Hepatocyte (in vitro differentiated cells): Measurements from ENCODE around the gene AFTPH. TPM values are rescaled to one million over a fixed set of nuclear protein-coding genes. Genes with fewer than 3 reads are reported as not detected.

Experiments used
- DNase-seq: peaks from one replicate; pipeline ENCODE4 v3.0.0-alpha.2; 2016; ENCODE audit warnings: low spot score
- H2AFZ ChIP-seq: fragments of 200-600 bp; sonication (generic); 2 replicates; pipeline ENCODE4 v1.6.0; 2016; ENCODE audit warnings: antibody characterized with exemption, mild to moderate bottlenecking
- H3K27ac ChIP-seq: fragments of 200-600 bp; sonication (generic); 2 replicates; pipeline ENCODE4 v1.5.1; 2016; ENCODE audit warnings: mild to moderate bottlenecking
- H3K27me3 ChIP-seq: fragments of 200-600 bp; sonication (generic); 2 replicates; pipeline ENCODE4 v1.6.1; 2016
- H3K36me3 ChIP-seq: fragments of 200-600 bp; sonication (generic); replicated peaks from 2 replicates; pipeline ENCODE4 v1.5.1; 2016; ENCODE audit warnings: low read depth; ENCODE audit not compliant: insufficient read depth
- H3K4me1 ChIP-seq: fragments of 200-600 bp; sonication (generic); 2 replicates; pipeline ENCODE4 v1.5.1; 2016; ENCODE audit warnings: mild to moderate bottlenecking, moderate library complexity; ENCODE audit not compliant: insufficient read depth
- H3K4me2 ChIP-seq: fragments of 200-600 bp; sonication (generic); 2 replicates; pipeline ENCODE4 v1.6.0; 2016
- H3K4me3 ChIP-seq: fragments of 200-600 bp; sonication (generic); 2 replicates; pipeline ENCODE4 v1.5.1; 2016; ENCODE audit warnings: mild to moderate bottlenecking
- H3K79me2 ChIP-seq: fragments of 200-600 bp; sonication (generic); 2 replicates; pipeline ENCODE4 v1.6.0; 2017; ENCODE audit warnings: mild to moderate bottlenecking
- H3K9me2 ChIP-seq: fragments of 200-600 bp; sonication (generic); replicated peaks from 2 replicates; pipeline ENCODE4 v1.6.0; 2017; ENCODE audit warnings: mild to moderate bottlenecking; ENCODE audit not compliant: insufficient read depth
- H3K9me3 ChIP-seq: fragments of 200-600 bp; sonication (generic); 2 replicates; pipeline ENCODE4 v1.5.1; 2016; ENCODE audit warnings: low read depth, mild to moderate bottlenecking
- H4K20me1 ChIP-seq: fragments of 200-600 bp; sonication (generic); 2 replicates; pipeline ENCODE4 v1.6.0; 2016; ENCODE audit warnings: mild to moderate bottlenecking; ENCODE audit not compliant: insufficient read depth, poor library complexity, severe bottlenecking
- CTCF ChIP-seq: fragments of 200-600 bp; sonication (generic); IDR thresholded peaks from 2 replicates; pipeline ENCODE4 v1.5.1; 2016; ENCODE audit warnings: antibody characterized with exemption, mild to moderate bottlenecking; ENCODE audit not compliant: poor library complexity
- EZH2 ChIP-seq: fragments of 200-600 bp; sonication (generic); IDR thresholded peaks from 2 replicates; pipeline ENCODE4 v1.6.1; 2016; ENCODE audit warnings: antibody characterized with exemption, mild to moderate bottlenecking, borderline replicate concordance
- EZH2phosphoT487 ChIP-seq: fragments of 200-600 bp; sonication (generic); IDR thresholded peaks from one replicate; pipeline ENCODE4 v1.6.1; 2018; ENCODE audit warnings: antibody characterized with exemption, mild to moderate bottlenecking, low read depth, moderate library complexity; ENCODE audit not compliant: unreplicated experiment, severe bottlenecking
- WGBS: methylation state at CpG from one replicate; pipeline ENCODE4 v1.1.6; 2016; ENCODE audit warnings: low lambda C conversion rate; ENCODE audit errors: missing lambda C conversion rate; 5-methylcytosine and 5-hydroxymethylcytosine counted together
- polyA plus RNA-seq: library from polyadenylated mRNA; unstranded; fragments of >200 nt; fragmentation: Nextera tagmentation; extraction: Ambion mirVana; gene quantifications from 2 replicates; pipeline ENCODE4 v1.2.1, GENCODE V29; 2016
- total RNA-seq: library from RNA; depleted of rRNA; stranded (reverse); fragments of >200 nt; gene quantifications from 2 replicates; pipeline ENCODE4 v1.2.3, GENCODE V29; 2014

AFTPH gene
- total and polyA plus RNA-seq, 2 experiments from 2014 or later = 11.8 to 50.9 TPM

- H3K27ac ChIP-seq = no peak overlapping the region
- H3K9me2 ChIP-seq = no peaks in the 10 kb centered on the region
- no peak overlapping the region for H3K4me2 ChIP-seq
- 79% methylated on average over 5 of the region's 5 CpGs for WGBS
- no peak for DNase-seq
- TF ChIP-seq CTCF = no peak
- no peak for TF ChIP-seq EZH2
- TF ChIP-seq EZH2phosphoT487 = no peak
- H3K79me2 ChIP-seq = no peaks in the 10 kb centered on the region
- no peaks in the 10 kb centered on the region for H4K20me1 ChIP-seq
- no peaks in the 10 kb centered on the region for H3K36me3 ChIP-seq
- H2AFZ ChIP-seq = no peak overlapping the region
- no peak overlapping the region for H3K4me3 ChIP-seq
- H3K4me1 ChIP-seq = peaks cover 21% of the 10 kb centered on the region
- H3K9me3 ChIP-seq = no peaks in the 10 kb centered on the region
- H3K27me3 ChIP-seq = no peaks in the 10 kb centered on the region
Observed at GRCh38 chr2:64612575-64613195, 88.6 kb downstream of the AFTPH start.

- Histone ChIP-seq H3K36me3 (no peaks in the 10 kb centered on the region), H3K9me2 (no peaks in the 10 kb centered on the region), H4K20me1 (no peaks in the 10 kb centered on the region), H3K27me3 (no peaks in the 10 kb centered on the region), H3K9me3 (no peaks in the 10 kb centered on the region), H3K27ac (no peak overlapping the region), H3K4me1 (peaks cover 20% of the 10 kb centered on the region), H2AFZ (no peak overlapping the region), H3K79me2 (no peaks in the 10 kb centered on the region), H3K4me3 (no peak overlapping the region), H3K4me2 (no peak overlapping the region)
- TF ChIP-seq CTCF (no peak), EZH2phosphoT487 (no peak), EZH2 (no peak)
- WGBS = 83% methylated on average over 7 of the region's 7 CpGs
- DNase-seq = no peak
Observed at GRCh38 chr2:64613276-64613675, 89.1 kb downstream of the AFTPH start.

GRCh38 chr2:64615192-64615763, 91.2 kb downstream of the AFTPH start:
- no peak for TF ChIP-seq CTCF
- TF ChIP-seq EZH2 = no peak
- no peak for TF ChIP-seq EZH2phosphoT487
- no peak overlapping the region for H2AFZ ChIP-seq
- no peaks in the 10 kb centered on the region for H3K9me3 ChIP-seq
- DNase-seq = no peak
- H3K9me2 ChIP-seq = no peaks in the 10 kb centered on the region
- H3K4me2 ChIP-seq = no peak overlapping the region
- H3K4me3 ChIP-seq = no peak overlapping the region
- no peaks in the 10 kb centered on the region for H3K27me3 ChIP-seq
- WGBS = 89% methylated on average over 6 of the region's 6 CpGs
- no peaks in the 10 kb centered on the region for H3K36me3 ChIP-seq
- H4K20me1 ChIP-seq = no peaks in the 10 kb centered on the region
- H3K79me2 ChIP-seq = no peaks in the 10 kb centered on the region
- peaks cover 11% of the 10 kb centered on the region for H3K4me1 ChIP-seq
- no peak overlapping the region for H3K27ac ChIP-seq
